Measurements from ENCODE around the gene SLC6A13. TPM values are rescaled to one million over a fixed set of nuclear protein-coding genes. Genes with fewer than 3 reads are reported as not detected.

The SLC6A13 gene
- total and polyA plus RNA-seq, 2 of the 13 experiments (the other 11 are each of a cell fraction or from before 2014, with no cell fraction given) = 0.05 to 0.15 TPM

GRCh38 chr12:198705-199104 is 63.9 kb downstream of the SLC6A13 start:
- in situ Hi-C loops (cut with HindIII; ENCODE audit: extremely low pct_ligation_motif_present, low pct_unique_long_range_greater_than_20kb) = no loop called here
- no peak overlapping the region for H3K9ac ChIP-seq (ENCODE audit: insufficient read depth, low read depth, low read length)
- no peaks in the 10 kb centered on the region for H3K4me1 ChIP-seq (ENCODE audit: insufficient read depth, low read length)
- ChIA-PET POLR2A (interaction anchor here (0.9 kb wide), 1 partner anchor 14 kb away, joined by 4 read pairs; no protein-coding TSS in a partner anchor), CTCF (ENCODE audit: low intra/inter-chr PET ratio, low total read pairs) (no interaction called here)
- WGBS (ENCODE audit: low lambda C conversion rate) = 83% methylated on average over 9 of the region's 9 CpGs
- H3K9me3 ChIP-seq (ENCODE audit: low read length) = no peaks in the 10 kb centered on the region
- FAIRE-seq = no peak
- no peak overlapping the region for H2AFZ ChIP-seq (ENCODE audit: low read length)
- no TSS peak for BruUV-seq (replicated peaks)
- DNase-seq (ENCODE audit: low spot score) = no peak
- H3K36me3 ChIP-seq (replicated peaks in 1 of 2; ENCODE audit: control insufficient read depth in 1 of 2, insufficient read depth in 2 of 2, low read length in 2 of 2) = no peaks in the 10 kb centered on the region
- no peak overlapping the region for H3K4me3 ChIP-seq (replicated peaks in 1 of 3; ENCODE audit: insufficient read depth in 1 of 3, low read depth in 2 of 3, low read length in 3 of 3)
- no peaks in the 10 kb centered on the region; a peak in 1 of 5 replicates for H3K27me3 ChIP-seq (ENCODE audit: control insufficient read depth in 1 of 2, insufficient read depth in 2 of 2, low read length in 2 of 2)
- ATAC-seq = no peak
- intact Hi-C loops (cut with micrococcal nuclease; ENCODE audit: unreplicated experiment) = no loop called here
- H3K27ac ChIP-seq (ENCODE audit: extremely low read length, insufficient read depth, low read length) = no peak overlapping the region
- no peak overlapping the region for H3K4me2 ChIP-seq (ENCODE audit: low read depth, low read length)
- no peaks in the 10 kb centered on the region for H4K20me1 ChIP-seq (ENCODE audit: insufficient read depth, low read length)
- no peaks in the 10 kb centered on the region for H3K79me2 ChIP-seq (ENCODE audit: insufficient read depth, low read length)
- TF ChIP-seq ELF4 (CRISPR knock-in tag; IDR thresholded peaks at IDR 0.05; ENCODE audit: borderline replicate concordance) (no peak), KDM2A (CRISPR knock-in tag; IDR thresholded peaks at IDR 0.05; ENCODE audit: borderline replicate concordance, low read depth) (no peak), ZNF672 (CRISPR knock-in tag; IDR thresholded peaks at IDR 0.05) (no peak), KDM4B (CRISPR knock-in tag; IDR thresholded peaks at IDR 0.05) (no peak), RBM39 (IDR thresholded peaks at IDR 0.05; ENCODE audit: low read depth, low read length, poor library complexity, severe bottlenecking) (no peak), ZNF747 (CRISPR knock-in tag; IDR thresholded peaks at IDR 0.05; ENCODE audit: borderline replicate concordance) (no peak), BRD4 (CRISPR knock-in tag; IDR thresholded peaks at IDR 0.05) (no peak), MTERF4 (CRISPR knock-in tag; IDR thresholded peaks at IDR 0.05) (no peak), TCF7L2 (IDR thresholded peaks at IDR 0.05; ENCODE audit: low read depth, low read length) (no peak), ZNF790 (CRISPR knock-in tag; IDR thresholded peaks at IDR 0.05; ENCODE audit: borderline replicate concordance) (no peak), HHEX (CRISPR knock-in tag; IDR thresholded peaks at IDR 0.05) (no peak), ZUFSP (CRISPR knock-in tag; IDR thresholded peaks at IDR 0.05; ENCODE audit: borderline replicate concordance) (no peak), ZNF30 (CRISPR knock-in tag; IDR thresholded peaks at IDR 0.05) (no peak), NKX3-1 (CRISPR knock-in tag; IDR thresholded peaks at IDR 0.05) (no peak), SP5 (CRISPR knock-in tag; IDR thresholded peaks at IDR 0.05; ENCODE audit: borderline replicate concordance, low read depth) (no peak)
- TF ChIP-seq, protein P1, sequence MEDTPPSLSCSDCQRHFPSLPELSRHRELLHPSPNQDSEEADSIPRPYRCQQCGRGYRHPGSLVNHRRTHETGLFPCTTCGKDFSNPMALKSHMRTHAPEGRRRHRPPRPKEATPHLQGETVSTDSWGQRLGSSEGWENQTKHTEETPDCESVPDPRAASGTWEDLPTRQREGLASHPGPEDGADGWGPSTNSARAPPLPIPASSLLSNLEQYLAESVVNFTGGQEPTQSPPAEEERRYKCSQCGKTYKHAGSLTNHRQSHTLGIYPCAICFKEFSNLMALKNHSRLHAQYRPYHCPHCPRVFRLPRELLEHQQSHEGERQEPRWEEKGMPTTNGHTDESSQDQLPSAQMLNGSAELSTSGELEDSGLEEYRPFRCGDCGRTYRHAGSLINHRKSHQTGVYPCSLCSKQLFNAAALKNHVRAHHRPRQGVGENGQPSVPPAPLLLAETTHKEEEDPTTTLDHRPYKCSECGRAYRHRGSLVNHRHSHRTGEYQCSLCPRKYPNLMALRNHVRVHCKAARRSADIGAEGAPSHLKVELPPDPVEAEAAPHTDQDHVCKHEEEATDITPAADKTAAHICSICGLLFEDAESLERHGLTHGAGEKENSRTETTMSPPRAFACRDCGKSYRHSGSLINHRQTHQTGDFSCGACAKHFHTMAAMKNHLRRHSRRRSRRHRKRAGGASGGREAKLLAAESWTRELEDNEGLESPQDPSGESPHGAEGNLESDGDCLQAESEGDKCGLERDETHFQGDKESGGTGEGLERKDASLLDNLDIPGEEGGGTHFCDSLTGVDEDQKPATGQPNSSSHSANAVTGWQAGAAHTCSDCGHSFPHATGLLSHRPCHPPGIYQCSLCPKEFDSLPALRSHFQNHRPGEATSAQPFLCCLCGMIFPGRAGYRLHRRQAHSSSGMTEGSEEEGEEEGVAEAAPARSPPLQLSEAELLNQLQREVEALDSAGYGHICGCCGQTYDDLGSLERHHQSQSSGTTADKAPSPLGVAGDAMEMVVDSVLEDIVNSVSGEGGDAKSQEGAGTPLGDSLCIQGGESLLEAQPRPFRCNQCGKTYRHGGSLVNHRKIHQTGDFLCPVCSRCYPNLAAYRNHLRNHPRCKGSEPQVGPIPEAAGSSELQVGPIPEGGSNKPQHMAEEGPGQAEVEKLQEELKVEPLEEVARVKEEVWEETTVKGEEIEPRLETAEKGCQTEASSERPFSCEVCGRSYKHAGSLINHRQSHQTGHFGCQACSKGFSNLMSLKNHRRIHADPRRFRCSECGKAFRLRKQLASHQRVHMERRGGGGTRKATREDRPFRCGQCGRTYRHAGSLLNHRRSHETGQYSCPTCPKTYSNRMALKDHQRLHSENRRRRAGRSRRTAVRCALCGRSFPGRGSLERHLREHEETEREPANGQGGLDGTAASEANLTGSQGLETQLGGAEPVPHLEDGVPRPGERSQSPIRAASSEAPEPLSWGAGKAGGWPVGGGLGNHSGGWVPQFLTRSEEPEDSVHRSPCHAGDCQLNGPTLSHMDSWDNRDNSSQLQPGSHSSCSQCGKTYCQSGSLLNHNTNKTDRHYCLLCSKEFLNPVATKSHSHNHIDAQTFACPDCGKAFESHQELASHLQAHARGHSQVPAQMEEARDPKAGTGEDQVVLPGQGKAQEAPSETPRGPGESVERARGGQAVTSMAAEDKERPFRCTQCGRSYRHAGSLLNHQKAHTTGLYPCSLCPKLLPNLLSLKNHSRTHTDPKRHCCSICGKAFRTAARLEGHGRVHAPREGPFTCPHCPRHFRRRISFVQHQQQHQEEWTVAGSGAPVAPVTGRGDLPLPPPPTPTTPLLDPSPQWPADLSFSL (CRISPR knock-in tag; IDR thresholded peaks at IDR 0.05) = no peak
- TF ChIP-seq, protein P2, sequence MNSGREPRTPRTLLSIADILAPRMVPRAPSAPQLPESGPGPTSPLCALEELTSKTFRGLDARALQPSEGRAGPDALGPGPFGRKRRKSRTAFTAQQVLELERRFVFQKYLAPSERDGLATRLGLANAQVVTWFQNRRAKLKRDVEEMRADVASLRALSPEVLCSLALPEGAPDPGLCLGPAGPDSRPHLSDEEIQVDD (CRISPR knock-in tag; IDR thresholded peaks at IDR 0.05; ENCODE audit: borderline replicate concordance) = no peak
